NCI-H69 (cell line): ENCODE data around the gene TSHZ1.

Source experiments
- DNase-seq: peaks from one replicate; lab custom pipeline; 2025; lab: John Stamatoyannopoulos, UW

TSHZ1 gene

GRCh38 chr18:75248426-75249174 lies 38.0 kb downstream of the TSHZ1 start:
- DNase-seq = peak; percentile 98

DNA sequence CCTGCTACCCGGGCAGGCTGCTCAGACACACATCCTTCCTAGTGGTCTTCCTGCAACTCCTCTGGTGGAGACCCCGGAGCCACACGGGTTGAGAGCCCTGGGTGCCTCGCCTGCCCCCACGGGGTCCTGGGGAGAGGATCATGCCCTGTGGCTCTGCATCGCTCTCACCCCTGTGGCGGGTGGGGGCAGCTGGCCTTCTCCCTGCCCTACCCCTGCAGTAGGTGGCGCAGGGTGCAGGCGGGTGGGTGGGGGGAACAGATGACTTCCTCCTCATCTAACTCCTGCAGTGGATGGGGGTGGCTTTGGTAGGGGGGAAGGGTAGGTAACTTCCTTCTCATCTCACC lies 38.5 kb downstream of the TSHZ1 start:
- peak; percentile 80 for DNase-seq

DNA sequence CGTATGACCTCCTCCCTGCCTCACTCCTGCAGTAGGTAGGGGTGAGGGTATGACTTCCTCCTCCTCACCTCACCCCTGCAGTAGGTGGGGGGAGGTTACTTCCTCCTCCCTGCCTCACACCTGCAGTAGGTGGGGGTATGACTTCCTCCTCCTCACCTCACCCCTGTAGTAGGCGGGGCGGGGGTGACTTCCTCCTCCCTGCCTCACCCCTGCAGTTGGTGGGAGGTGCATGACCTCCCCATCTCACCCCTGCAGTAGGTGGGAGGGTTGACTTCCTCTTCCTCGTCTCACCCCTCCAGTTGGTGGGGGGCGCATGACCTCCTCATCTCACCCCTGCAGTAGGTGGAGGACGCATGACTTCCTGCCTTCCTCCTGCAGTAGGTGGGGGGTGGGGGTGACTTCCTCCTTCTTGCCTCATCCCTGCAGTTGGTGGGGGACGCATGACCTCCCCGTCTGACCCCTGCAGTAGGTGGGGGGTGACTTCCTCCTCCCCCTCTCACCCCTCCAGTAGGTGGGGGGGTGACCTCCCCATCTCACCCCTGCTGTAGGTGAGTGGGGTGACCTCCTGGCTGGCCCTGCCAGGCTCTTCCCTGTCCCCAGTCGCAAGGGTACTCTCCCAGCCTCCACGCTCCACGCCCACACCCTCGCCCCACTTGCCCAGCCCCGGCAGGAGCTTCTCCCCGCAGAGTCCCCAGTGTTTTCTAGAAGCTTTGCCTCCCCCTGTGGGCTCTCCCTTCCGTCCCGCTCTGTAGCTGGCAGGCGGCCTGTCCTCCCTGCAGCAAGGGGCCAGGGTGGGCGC lies 39.3 kb downstream of the TSHZ1 start:
- peak; percentile 84 for DNase-seq

DNA sequence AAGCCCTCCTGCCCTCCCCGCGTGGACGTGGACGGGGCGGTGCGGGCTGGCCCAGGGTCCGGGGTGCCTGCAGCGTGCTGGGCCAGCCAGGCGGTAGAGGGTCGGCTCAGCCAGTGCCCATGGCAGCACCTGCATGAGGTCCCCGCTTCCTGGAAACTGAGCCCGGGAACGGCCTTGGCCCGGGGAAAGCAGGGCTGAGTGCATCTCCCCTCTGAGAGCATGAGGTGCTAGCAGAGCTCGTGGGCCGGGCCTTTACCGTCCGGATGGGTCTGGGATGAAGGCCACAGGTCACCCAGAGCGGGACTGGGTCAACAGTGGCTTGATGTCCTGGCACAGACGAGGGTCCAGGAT lies 39.8 kb downstream of the TSHZ1 start:
- DNase-seq = no peak

GRCh38 chr18:75251466-75251865 lies 40.9 kb downstream of the TSHZ1 start:
- no peak for DNase-seq

GRCh38 chr18:75252136-75252535 lies 41.5 kb downstream of the TSHZ1 start:
- no peak for DNase-seq

- DNase-seq = no peak
Measured at GRCh38 chr18:75253043-75253442, 42.4 kb downstream of the TSHZ1 start.

DNA sequence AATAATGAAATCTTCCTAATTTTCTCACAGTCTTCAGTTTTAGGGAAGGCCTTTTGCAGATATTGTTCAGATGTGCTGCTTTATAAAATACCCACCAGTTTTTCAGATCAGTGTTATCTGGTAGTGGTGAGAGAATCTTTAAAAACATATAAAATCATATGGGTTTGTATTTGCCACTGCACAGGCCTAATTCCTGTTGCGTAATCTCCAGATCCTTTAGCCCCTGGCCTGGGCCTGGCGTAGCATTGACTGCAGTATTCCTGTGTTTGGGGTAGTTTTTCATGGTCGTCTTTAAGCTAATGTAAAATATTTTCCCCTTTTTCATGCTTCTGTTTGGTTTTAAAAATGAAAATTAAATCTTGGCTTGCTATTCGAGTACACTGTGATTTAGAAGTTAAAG lies 43.2 kb downstream of the TSHZ1 start:
- peak; percentile 65 for DNase-seq

GRCh38 chr18:75255094-75255493 lies 44.5 kb downstream of the TSHZ1 start:
- DNase-seq = peak; percentile 52

DNA sequence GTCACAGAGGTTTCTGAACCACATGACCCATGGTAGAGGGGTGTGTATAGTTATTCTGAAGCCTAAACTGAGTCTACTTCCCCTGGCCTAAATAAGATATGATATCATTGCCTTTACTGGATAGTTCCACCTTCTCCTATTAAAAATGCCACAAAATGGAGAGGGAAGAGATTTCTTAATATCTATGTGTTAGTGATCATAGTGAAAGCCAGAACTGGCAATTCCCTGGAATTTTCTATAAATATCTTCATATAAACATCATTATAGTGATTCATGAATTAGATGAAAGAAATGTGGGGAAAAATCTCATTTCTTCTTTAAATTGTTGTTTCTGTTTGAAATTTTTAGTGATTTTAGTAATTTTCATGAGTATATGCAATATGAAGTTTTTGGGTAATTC lies 45.8 kb downstream of the TSHZ1 start:
- DNase-seq = no peak

DNA sequence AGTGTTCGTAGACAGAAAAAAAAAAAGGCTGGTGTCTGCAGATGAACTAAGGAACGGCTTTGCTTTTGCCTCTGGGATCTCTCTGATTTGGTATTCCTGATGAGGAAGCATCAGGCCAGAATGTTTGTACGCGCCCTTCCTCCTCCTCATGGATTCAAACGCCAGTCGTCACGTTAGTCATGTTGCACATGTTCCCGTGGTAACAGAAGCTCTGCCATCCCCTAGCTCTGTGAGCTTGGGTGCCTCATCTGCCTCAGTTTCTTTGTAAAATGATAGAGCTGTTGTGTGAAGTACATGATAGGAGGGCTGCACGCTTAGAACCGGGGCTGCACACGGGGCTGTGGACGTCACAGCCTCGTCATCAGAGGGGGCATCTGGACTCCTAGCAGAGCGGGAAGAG lies 47.0 kb downstream of the TSHZ1 start:
- no peak for DNase-seq

- DNase-seq = no peak
Measured at GRCh38 chr18:75261430-75262223, 51.0 kb downstream of the TSHZ1 start.

GRCh38 chr18:75262511-75262910 lies 51.9 kb downstream of the TSHZ1 start:
- no peak for DNase-seq

DNA sequence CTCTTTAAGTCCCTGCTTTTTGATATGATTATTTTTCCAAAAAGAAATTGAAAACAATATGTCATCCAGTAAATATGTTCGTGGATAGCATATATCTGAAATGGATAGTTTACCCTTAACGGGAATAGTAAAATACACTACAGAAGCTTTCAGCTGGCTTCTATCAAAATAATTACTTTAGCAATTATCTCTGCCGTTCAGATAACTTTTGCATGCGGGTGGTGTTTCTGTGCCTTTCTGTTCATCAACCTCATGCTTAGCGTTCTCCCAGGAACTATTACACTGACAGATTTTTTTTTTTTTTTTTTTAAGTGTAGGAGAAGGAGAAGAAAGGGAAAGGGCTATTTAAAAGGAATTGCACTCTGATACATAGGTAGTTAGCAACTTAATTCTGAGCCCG lies 53.6 kb downstream of the TSHZ1 start:
- peak; percentile 88 for DNase-seq

- DNase-seq = peak; percentile 97
Measured at GRCh38 chr18:75264926-75265597, 54.5 kb downstream of the TSHZ1 start.

DNA sequence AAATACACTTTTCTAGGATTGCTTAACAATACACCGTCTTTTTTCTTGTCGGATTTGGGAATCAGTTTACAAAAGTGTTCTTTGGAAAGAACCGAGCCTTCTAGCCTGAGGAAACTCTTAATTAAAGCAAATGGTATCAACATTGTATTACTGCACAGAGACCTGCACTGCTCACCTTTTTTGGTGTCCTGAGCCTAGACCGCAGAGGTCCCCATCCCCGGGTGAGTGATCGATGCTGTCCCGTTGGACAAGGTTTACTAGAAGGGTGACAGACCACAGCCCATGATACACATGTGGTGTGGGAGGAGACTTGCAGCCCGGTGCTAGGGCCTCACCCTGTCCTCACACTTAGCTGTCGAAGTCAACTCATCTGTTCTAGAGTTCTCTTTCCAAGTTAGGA lies 55.3 kb downstream of the TSHZ1 start:
- no peak for DNase-seq

- DNase-seq = no peak
Measured at GRCh38 chr18:75267643-75268363, 57.2 kb downstream of the TSHZ1 start.

GRCh38 chr18:75268364-75268646 lies 57.7 kb downstream of the TSHZ1 start:
- DNase-seq = no peak

GRCh38 chr18:75269124-75269680 lies 58.6 kb downstream of the TSHZ1 start:
- peak; percentile 97 for DNase-seq

DNA sequence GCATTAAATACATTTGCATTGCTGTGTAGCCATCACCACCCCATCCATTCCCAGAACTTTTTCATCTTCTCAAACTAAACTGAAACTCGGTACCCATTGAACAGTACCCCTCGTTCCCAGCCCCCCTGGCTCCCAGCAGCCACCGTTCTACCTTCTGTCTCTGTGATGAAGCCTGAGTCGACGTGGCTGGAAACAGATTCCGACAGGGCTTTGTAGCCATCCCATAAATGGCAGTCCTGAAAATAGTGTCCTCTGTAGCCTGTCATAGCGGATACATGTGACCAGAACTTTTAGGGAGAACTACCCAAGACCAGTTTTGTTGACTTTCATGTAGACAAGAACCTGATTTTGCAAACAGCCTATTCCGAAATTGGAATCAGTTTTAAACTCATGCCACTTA lies 59.1 kb downstream of the TSHZ1 start:
- DNase-seq = no peak

DNA sequence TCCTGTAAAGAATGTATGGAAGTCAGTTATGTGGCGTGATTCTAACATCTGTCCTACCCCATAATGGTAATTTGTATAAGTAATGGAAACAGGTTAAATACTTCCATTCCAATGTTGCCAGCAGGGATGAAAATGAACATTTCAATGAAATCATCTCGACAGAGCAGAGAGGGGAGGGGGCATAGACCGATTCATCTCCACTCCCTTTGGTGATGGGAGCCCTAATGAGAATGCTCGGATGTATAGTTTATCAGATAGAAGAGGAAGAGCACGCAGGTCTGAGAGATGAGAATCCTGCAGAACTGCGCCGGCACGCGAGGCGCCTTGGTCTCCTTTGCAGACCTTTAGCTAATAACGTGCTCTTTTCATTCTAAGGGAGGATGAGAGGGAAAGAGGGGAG lies 61.4 kb downstream of the TSHZ1 start:
- no peak for DNase-seq

GRCh38 chr18:75273817-75274216 lies 63.2 kb downstream of the TSHZ1 start:
- no peak for DNase-seq
